Common myeloid progenitor, CD34-positive (primary cell): ENCODE measurements around the gene TSPAN14.

ENCODE experiments used
- CTCF ChIA-PET: fragments of 350-600 bp; sonication (Branson Sonifier 250); formaldehyde crosslinking; loops from one replicate; lab custom pipeline; 2021; ENCODE audit warnings: antibody characterized with exemption; lab: Charles Lee
- POLR2A ChIA-PET: fragments of 350-600 bp; sonication (Branson Sonifier 250); formaldehyde crosslinking; loops from one replicate; lab custom pipeline; 2021; ENCODE audit warnings: antibody characterized with exemption; lab: Charles Lee
- DNase-seq, 3 donors: peaks; one replicate each; pipeline versions ENCODE4 v3.0.0 to v3.0.0-alpha.2; 2013
- H3K27ac ChIP-seq, 2 experiments: 1 replicate in 1 of 2; 2 replicates in 1 of 2; pipeline ENCODE4 v1.7.0; 2013; ENCODE audit warnings: inconsistent platforms in 2 of 2, low read length in 2 of 2, mild to moderate bottlenecking in 2 of 2, low read depth in 1 of 2, moderate library complexity in 1 of 2; ENCODE audit not compliant: severe bottlenecking in 2 of 2, insufficient read depth in 1 of 2, poor library complexity in 1 of 2
- H3K27me3 ChIP-seq, 5 experiments: replicated peaks in 2 of 5; 1 replicate in 3 of 5; 2 replicates in 2 of 5; pipeline versions ENCODE4 v1.6.1 to v1.7.0; 2013; ENCODE audit warnings: low read length in 4 of 5, mild to moderate bottlenecking in 2 of 5, moderate library complexity in 2 of 5, inconsistent platforms in 1 of 5; ENCODE audit not compliant: insufficient read depth in 5 of 5, control insufficient read depth in 4 of 5
- H3K36me3 ChIP-seq, 4 experiments: 1 replicate in 2 of 4; 2 replicates in 2 of 4; pipeline versions ENCODE4 v1.6.1 to v1.7.0; 2013; ENCODE audit warnings: low read length in 3 of 4, control low read depth in 1 of 4, mild to moderate bottlenecking in 1 of 4; ENCODE audit not compliant: control insufficient read depth in 4 of 4, insufficient read depth in 4 of 4
- H3K4me1 ChIP-seq, 4 experiments: 1 replicate in 3 of 4; 2 replicates in 1 of 4; pipeline versions ENCODE4 v1.6.1 to v1.7.1; 2013; ENCODE audit warnings: low read length in 3 of 4, mild to moderate bottlenecking in 3 of 4, control low read depth in 1 of 4, inconsistent platforms in 1 of 4, moderate library complexity in 1 of 4; ENCODE audit not compliant: control insufficient read depth in 4 of 4, insufficient read depth in 4 of 4; ENCODE audit errors: control extremely low read depth in 1 of 4
- H3K4me3 ChIP-seq, 7 experiments: 1 replicate in 4 of 7; 2 replicates in 3 of 7; pipeline versions ENCODE4 v1.5.1 to v1.7.0; 2013; ENCODE audit warnings: mild to moderate bottlenecking in 7 of 7, low read length in 6 of 7, moderate library complexity in 6 of 7, inconsistent platforms in 2 of 7, low read depth in 2 of 7, control low read depth in 1 of 7; ENCODE audit not compliant: insufficient read depth in 4 of 7, control insufficient read depth in 1 of 7; ENCODE audit errors: extremely low read depth in 1 of 7
- H3K9me3 ChIP-seq, 5 experiments: 1 replicate in 4 of 5; 2 replicates in 1 of 5; pipeline versions ENCODE4 v1.6.1 to v1.7.1; 2013; ENCODE audit warnings: low read length in 4 of 5, mild to moderate bottlenecking in 2 of 5, inconsistent platforms in 1 of 5, low read depth in 1 of 5, moderate library complexity in 1 of 5; ENCODE audit not compliant: control insufficient read depth in 4 of 5, insufficient read depth in 2 of 5; ENCODE audit errors: control extremely low read depth in 1 of 5
- WGBS: methylation state at CpG from one replicate; pipeline ENCODE4 v1.1.5; 2013; ENCODE audit not compliant: insufficient coverage; 5-methylcytosine and 5-hydroxymethylcytosine counted together

The TSPAN14 gene

GRCh38 chr10:80458638-80459037, 4.5 kb downstream of the TSPAN14 start:
- DNase-seq = no peak
- WGBS = 87% methylated on average over 4 of the region's 6 CpGs
- Histone ChIP-seq H3K9me3 (no peaks in the 10 kb centered on the region), H3K27ac (peak overlapping the region in 1 of 2 experiments; percentile 71), H3K36me3 (peaks cover 0 to 3% (median 0%) of the 10 kb centered on the region in 4 experiments), H3K4me3 (peak overlapping the region in 3 of 7 experiments; percentile 2 to 51 (median 35)), H3K4me1 (peaks cover 21 to 83% (median 77%) of the 10 kb centered on the region in 4 experiments), H3K27me3 (no peaks in the 10 kb centered on the region)
- ChIA-PET CTCF (interaction anchor here (1.1 to 5.5 kb wide), 8 partner anchors 9 to 57 kb away, joined by 3 to 40 read pairs (median 9); no protein-coding TSS in a partner anchor), POLR2A (interaction anchor here (0.7 to 0.9 kb wide), 4 partner anchors 9 to 70 kb away, joined by 3 to 5 read pairs (median 3); no protein-coding TSS in a partner anchor)

- no peaks in the 10 kb centered on the region for H3K9me3 ChIP-seq
- CTCF ChIA-PET = interaction anchor here (1.1 to 5.5 kb wide), 10 partner anchors 9 to 57 kb away, joined by 3 to 40 read pairs (median 7); no protein-coding TSS in a partner anchor
- WGBS = 12% methylated on average over 4 of the region's 9 CpGs
These were observed 5.1 kb downstream of the TSPAN14 start for GRCh38 chr10:80459047-80459865.

GRCh38 chr10:80460399-80461207, 6.5 kb downstream of the TSPAN14 start:
- Histone ChIP-seq H3K9me3 (no peaks in the 10 kb centered on the region), H3K4me1 (peaks cover 23 to 93% (median 84%) of the 10 kb centered on the region in 4 experiments), H3K36me3 (peaks cover 0 to 6% (median 0%) of the 10 kb centered on the region in 4 experiments), H3K4me3 (no peak overlapping the region), H3K27ac (peak overlapping the region in 1 of 2 experiments; percentile 46), H3K27me3 (no peaks in the 10 kb centered on the region)
- 51% methylated on average over 6 of the region's 6 CpGs for WGBS
- peak in 1 of 3 donors; percentile 36 for DNase-seq
- ChIA-PET CTCF (interaction anchor here (0.7 to 11.1 kb wide), 13 partner anchors 9 to 48 kb away, joined by 3 to 58 read pairs (median 6); no protein-coding TSS in a partner anchor), POLR2A (interaction anchor here (0.5 kb wide), 1 partner anchor 7 kb away, joined by 6 read pairs; no protein-coding TSS in a partner anchor)

More at GRCh38 chr10:80459047-80459865, 5.1 kb downstream of the TSPAN14 start:
- DNase-seq = peak; percentile 68 to 89 (median 85)
- POLR2A ChIA-PET = interaction anchor here (0.7 to 0.9 kb wide), 4 partner anchors 10 to 71 kb away, joined by 3 to 5 read pairs (median 3); no protein-coding TSS in a partner anchor
- no peaks in the 10 kb centered on the region for H3K27me3 ChIP-seq
- H3K4me1 ChIP-seq = peaks cover 21 to 88% (median 80%) of the 10 kb centered on the region in 4 experiments
- peak overlapping the region in 1 of 2 experiments; percentile 71 for H3K27ac ChIP-seq
- peaks cover 0 to 6% (median 0%) of the 10 kb centered on the region in 4 experiments for H3K36me3 ChIP-seq
- H3K4me3 ChIP-seq = peak overlapping the region in 4 of 7 experiments; percentile 2 to 51 (median 24)

GRCh38 chr10:80461208-80462183, 7.4 kb downstream of the TSPAN14 start:
- ChIA-PET CTCF (interaction anchor here (0.7 to 11.1 kb wide), 10 partner anchors 9 to 47 kb away, joined by 3 to 58 read pairs (median 3); no protein-coding TSS in a partner anchor), POLR2A (interaction anchor here (0.5 kb wide), 1 partner anchor 8 kb away, joined by 6 read pairs; no protein-coding TSS in a partner anchor)
- no peaks in the 10 kb centered on the region for H3K9me3 ChIP-seq
- H3K36me3 ChIP-seq = peaks cover 0 to 6% (median 0%) of the 10 kb centered on the region in 4 experiments
- no peaks in the 10 kb centered on the region for H3K27me3 ChIP-seq
- DNase-seq = no peak
- no peak overlapping the region for H3K4me3 ChIP-seq
- peak overlapping the region in 1 of 2 experiments; percentile 46 for H3K27ac ChIP-seq
- 60% methylated on average over 5 of the region's 8 CpGs for WGBS
- peaks cover 19 to 93% (median 84%) of the 10 kb centered on the region in 4 experiments for H3K4me1 ChIP-seq

GRCh38 chr10:80462299-80462980, 8.3 kb downstream of the TSPAN14 start:
- Histone ChIP-seq H3K36me3 (peaks cover 0 to 6% (median 0%) of the 10 kb centered on the region in 4 experiments), H3K4me1 (peaks cover 27 to 99% (median 90%) of the 10 kb centered on the region in 4 experiments), H3K27me3 (no peaks in the 10 kb centered on the region), H3K4me3 (no peak overlapping the region), H3K27ac (no peak overlapping the region), H3K9me3 (no peaks in the 10 kb centered on the region)
- ChIA-PET POLR2A (interaction anchor here (1.0 kb wide), 1 partner anchor 24 kb away, joined by 4 read pairs; no protein-coding TSS in a partner anchor), CTCF (interaction anchor here (0.9 to 11.1 kb wide), 7 partner anchors 9 to 42 kb away, joined by 3 to 58 read pairs (median 8); no protein-coding TSS in a partner anchor)
- 97% methylated on average over 4 of the region's 7 CpGs for WGBS
- DNase-seq = no peak
